Eye (tissue), 1 donor: ENCODE measurements around the gene SLC16A3.
"Not testable (repeated sequence)": the region's sequence is repeated elsewhere in the genome, so short reads cannot be mapped to it uniquely, and the experiment has no call there.

Source experiments
- DNase-seq: peaks from one replicate; pipeline ENCODE4 v3.0.0-alpha.2; 2015

The SLC16A3 gene

DNA sequence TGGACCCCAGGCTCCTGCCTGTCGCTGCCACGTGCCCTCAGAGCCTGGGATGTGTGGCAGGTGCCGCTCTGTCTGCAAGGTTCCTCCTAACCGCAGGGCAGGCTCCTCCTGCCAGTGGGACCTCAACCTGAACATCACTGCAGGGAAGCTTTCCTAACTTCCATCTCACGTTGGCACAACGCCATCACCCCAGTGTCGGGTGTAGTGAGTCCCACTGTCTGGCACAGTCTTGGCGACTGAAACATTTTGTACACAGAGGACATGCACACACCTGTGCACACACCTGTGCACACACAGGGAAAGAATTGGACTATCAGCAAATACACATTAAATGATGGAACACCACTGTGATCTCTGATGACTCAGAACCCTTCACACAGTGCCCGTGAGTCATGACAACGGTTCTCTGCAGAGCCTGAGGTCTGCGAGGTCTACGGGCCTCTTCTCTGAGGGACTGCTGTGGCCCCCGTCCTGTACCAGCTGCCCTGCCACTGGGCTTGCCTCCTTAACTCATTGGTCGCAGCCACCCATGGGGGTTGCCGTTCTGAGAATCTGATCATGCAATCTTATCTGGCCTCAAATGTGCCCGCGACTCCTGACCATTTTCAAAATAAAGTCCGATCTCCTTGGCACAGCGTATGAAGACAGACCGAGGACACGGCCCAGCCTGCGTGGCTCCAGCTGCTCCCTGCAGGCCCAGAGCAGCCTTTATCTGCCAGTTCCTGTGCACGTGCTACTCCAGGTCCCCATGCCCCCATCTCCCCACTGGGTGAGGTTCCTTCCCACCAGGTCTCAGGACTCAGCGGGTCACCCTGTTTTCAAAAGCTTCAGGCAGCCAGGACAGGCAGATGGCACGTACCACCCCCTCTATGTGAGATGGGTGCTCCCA, 23.8 kb upstream of the SLC16A3 start:
- DNase-seq = no peak

- peak; percentile 91 for DNase-seq
Measured at GRCh38 chr17:82205720-82206508, 22.9 kb upstream of the SLC16A3 start.

DNA sequence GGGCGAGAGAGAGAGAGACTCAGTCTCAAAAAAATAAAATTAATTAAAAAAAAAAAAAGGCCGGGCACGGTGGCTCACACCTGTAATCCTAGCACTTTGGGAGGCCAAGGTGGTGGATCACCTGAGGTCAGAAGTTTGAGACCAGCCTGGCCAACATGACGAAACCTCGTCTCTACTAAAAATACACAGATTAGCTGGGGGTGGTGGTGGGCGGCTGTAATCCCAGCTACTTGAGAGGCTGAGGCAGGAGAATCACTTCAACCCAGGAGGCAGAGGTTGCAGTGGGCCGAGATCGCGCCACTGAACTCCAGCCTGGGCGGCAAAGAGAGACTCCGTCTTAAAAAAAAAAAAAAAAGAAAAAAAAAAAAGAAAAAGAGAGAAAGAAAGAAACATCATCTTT, 18.2 kb upstream of the SLC16A3 start:
- not testable (repeated sequence) for DNase-seq

- DNase-seq = peak; percentile 91
Measured at GRCh38 chr17:82212331-82213250, 16.3 kb upstream of the SLC16A3 start, which contains the start of gene CCDC57. TSS of gene CCDC57 (minus strand) at chr17:82212842. CDS start at chr17:82201944, 10,898 bp downstream.

DNA sequence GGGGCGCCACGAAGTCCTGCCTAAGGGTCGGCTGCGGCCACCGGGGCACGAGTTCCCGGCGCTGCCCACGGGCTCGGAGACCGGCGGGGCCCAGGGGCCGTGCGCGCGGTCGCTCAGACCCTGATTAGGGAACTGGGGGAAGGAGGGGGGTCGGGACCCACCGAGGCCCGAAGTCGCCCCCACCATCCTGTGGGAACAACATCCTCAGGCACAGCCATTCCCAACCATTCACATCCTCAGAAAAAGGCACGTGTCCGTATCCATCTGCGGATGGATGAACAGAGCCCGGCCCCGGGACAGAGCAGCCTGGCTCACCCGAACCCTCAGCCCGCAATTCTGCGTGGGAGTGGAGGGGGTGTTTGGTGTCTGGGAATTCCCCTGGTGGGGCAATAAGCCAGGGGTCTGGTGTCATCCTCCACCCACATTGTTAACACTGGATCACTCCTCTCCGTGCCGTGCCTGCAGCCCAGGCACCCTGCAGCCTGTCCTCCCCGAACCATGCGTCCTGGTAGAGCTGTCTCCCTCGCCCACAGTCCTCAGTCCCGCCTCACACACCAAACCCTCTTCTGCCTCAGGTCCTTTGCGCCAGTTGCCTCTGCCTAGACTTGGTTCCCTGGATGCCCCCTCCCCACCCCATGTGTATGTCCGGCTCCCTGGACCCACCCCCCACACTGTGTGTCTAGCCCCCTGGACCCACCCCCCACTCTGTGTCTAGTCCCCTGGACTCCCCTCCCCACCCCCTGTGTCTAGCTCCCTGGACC, 15.4 kb upstream of the SLC16A3 start:
- peak; percentile 86 for DNase-seq

DNA sequence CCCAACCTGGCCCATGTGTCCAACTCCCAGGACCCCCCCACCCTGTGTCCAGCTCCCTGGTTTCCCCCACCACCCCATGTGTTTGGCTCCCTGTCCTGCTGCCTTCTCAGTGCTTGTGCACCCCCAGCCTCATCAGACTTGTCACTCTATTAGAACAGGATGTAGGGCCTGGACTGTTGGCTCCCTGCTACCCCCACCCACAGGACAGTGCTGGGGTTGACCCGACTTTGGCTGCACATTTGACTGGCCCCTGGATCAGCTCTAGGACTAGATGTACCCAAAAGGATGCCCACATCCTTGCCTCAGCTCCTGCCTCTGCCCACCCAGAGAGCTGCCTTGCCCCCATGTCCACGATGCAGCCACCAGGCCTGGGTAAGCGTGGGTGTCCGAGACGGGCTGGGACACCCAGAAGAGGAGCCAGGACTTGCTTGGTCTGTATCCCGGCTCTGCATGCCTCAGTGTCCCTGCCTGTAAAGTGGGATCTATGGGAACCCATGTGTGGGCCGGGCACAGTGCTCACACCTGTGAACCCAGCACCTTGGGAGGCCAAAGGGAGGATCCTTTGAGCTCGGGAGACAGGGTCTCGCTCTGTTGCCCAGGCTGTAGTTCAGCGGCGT, 14.7 kb upstream of the SLC16A3 start:
- DNase-seq = no peak

- DNase-seq = no peak
Measured at GRCh38 chr17:82215095-82215971, 13.5 kb upstream of the SLC16A3 start.

DNA sequence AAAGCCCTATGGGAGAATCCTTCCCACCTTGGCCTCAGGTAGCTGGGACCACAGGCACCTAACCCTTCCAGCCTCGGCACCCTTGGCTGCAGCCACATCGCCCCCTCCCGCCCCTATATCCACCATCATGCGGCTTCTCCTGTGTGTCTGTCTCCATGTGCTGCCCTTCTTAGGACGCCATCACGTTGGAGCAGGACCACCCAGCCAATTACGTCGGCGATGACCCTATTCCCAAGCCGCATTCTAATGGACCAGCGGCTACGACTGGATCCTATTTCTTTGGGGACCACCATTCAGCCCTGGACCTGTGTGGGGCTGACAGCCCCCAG, 12.9 kb upstream of the SLC16A3 start:
- no peak for DNase-seq

GRCh38 chr17:82216301-82217119, 12.3 kb upstream of the SLC16A3 start:
- DNase-seq = no peak

DNA sequence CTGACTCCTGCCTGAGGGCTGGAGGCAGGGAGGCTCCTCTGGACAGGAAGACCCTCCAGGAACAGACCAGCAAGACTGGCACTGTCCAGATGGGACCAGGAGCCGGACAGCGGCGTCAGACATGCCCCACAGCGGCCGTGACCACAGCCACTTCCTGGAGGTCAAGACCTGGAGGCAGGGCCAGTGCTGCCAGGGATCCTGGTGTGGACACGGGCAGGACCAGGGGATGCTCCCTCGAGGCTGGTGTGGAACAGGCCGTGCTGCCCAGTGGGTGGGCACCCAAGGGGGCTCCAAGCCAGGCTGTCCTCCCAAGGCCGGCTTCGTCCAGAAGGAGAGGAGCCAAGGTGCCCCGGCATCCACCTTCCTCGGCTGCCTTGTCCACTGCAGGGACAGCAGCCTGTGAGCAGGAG, 11.7 kb upstream of the SLC16A3 start:
- no peak for DNase-seq

GRCh38 chr17:82217530-82218204, 11.2 kb upstream of the SLC16A3 start:
- DNase-seq = no peak

DNA sequence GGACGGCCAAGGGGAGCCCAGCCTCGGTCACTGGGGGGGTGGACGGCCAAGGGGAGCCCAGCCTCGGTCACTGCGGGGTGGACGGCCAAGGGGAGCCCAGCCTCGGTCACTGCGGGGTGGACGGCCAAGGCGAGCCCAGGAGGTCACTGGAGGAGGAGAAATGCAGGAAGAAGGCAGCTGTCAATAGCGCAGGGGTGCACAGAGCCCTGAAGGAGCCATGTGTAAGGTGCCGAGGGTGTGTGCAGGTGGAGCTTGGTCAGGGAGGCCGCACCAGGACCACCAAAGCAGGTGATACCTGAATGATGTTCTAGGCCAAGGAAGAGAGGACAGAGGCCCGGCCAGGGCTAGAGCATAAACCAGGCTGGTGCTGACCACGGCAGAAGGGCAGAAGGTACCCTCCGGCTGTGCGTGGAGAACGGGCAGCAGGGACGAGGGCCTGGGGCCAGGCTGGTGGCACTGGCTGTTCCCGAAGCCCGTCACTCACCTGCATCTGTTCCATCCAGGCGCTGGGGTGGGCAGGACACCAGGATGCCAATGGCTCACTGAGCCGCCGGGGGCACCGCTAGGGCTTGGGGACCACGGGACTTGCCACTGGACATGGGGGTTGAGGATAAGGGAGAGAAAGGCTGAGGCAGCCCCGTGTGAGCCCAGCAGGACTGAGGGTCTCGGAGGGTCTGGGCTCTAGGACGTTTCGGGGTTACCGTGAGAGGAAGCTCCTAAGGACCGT, 10.3 kb upstream of the SLC16A3 start:
- no peak for DNase-seq

- no peak for DNase-seq
Measured at GRCh38 chr17:82219083-82219482, 9.8 kb upstream of the SLC16A3 start.

- no peak for DNase-seq
Measured at GRCh38 chr17:82219753-82220709, 8.8 kb upstream of the SLC16A3 start.

- DNase-seq = no peak
Measured at GRCh38 chr17:82221341-82221902, 7.4 kb upstream of the SLC16A3 start.

GRCh38 chr17:82222816-82223215, 6.0 kb upstream of the SLC16A3 start:
- DNase-seq = no peak

DNA sequence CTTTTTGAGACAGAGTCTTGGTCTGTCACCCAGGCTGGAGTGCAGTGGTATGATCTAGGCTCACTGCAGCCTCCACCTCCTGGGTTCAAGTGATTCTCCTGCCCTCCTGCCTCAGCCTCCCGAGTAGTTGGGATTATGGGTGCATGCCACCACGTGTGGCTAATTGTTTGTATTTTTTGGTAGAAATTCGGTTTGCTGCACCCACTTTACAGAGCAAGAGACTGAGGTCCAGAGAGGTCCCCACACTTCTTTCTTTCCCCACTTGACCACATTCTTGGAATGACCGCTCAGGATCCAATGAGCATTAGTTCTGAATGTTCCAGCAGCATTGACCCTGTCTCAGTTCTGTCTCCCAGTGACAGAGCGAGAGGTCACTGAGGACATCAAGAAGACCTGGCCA, 5.3 kb upstream of the SLC16A3 start:
- no peak for DNase-seq
